IPS DF 19.7 (cell line): ENCODE measurements around the gene ME3.

Experiments
- DNase-seq: peaks from one replicate; pipeline ENCODE4 v3.0.0-alpha.2; 2013; ENCODE audit warnings: low read depth, low spot score

The ME3 gene

GRCh38 chr11:86672007-86672621, at the start of gene ME3:
Gene ME3, minus strand, starts transcription at chr11:86672616.
- no peak for DNase-seq

GRCh38 chr11:86722006-86722405, 49.6 kb upstream of the ME3 start:
- DNase-seq: no peak

GRCh38 chr11:86720546-86720945, 48.1 kb upstream of the ME3 start:
- no peak for DNase-seq

- DNase-seq: no peak
These were observed 47.5 kb upstream of the ME3 start for GRCh38 chr11:86719781-86720463.

GRCh38 chr11:86718999-86719398, 46.6 kb upstream of the ME3 start:
- no peak for DNase-seq

- no peak for DNase-seq
These were observed 46.1 kb upstream of the ME3 start for GRCh38 chr11:86718521-86718920.

GRCh38 chr11:86717817-86718501, 45.5 kb upstream of the ME3 start:
- no peak for DNase-seq

- DNase-seq: no peak
These were observed 43.2 kb upstream of the ME3 start for GRCh38 chr11:86715611-86716010.

GRCh38 chr11:86713552-86713951, 41.1 kb upstream of the ME3 start:
- DNase-seq: no peak

GRCh38 chr11:86710936-86711335, 38.5 kb upstream of the ME3 start:
- DNase-seq: no peak

GRCh38 chr11:86708669-86709068, 36.3 kb upstream of the ME3 start:
- DNase-seq: no peak

- DNase-seq: no peak
These were observed 34.1 kb upstream of the ME3 start for GRCh38 chr11:86706338-86707131.

GRCh38 chr11:86704710-86705109, 32.3 kb upstream of the ME3 start:
- DNase-seq: no peak

GRCh38 chr11:86703987-86704386, 31.6 kb upstream of the ME3 start:
- DNase-seq: no peak

- DNase-seq: no peak
These were observed 30.0 kb upstream of the ME3 start for GRCh38 chr11:86702220-86702983.

- DNase-seq: no peak
These were observed 26.8 kb upstream of the ME3 start for GRCh38 chr11:86699040-86699791.

GRCh38 chr11:86698639-86699038, 26.2 kb upstream of the ME3 start:
- no peak for DNase-seq

GRCh38 chr11:86696451-86696850, 24.0 kb upstream of the ME3 start:
- DNase-seq: no peak

- no peak for DNase-seq
These were observed 23.6 kb upstream of the ME3 start for GRCh38 chr11:86696004-86696403.

GRCh38 chr11:86695373-86695772, 23.0 kb upstream of the ME3 start:
- no peak for DNase-seq

- no peak for DNase-seq
These were observed 21.1 kb upstream of the ME3 start for GRCh38 chr11:86693518-86693917.
